SJCRH30 (cell line): Measurements from ENCODE around the gene SATB2. TPM values are rescaled to one million over a fixed set of nuclear protein-coding genes. Genes with fewer than 3 reads are reported as not detected.
A peak's percentile ranks its signal among the peaks of the same experiment; 100 is the strongest.

Experiments
- DNase-seq, 2 experiments: peaks; one replicate each; pipeline ENCODE4 v3.0.0-alpha.2; 2015 to 2020
- H3K27ac ChIP-seq: fragments of 250-450 bp; sonication (Bioruptor Pico); 2 replicates; pipeline ENCODE4 v1.5.1; 2020; ENCODE audit warnings: mild to moderate bottlenecking, moderate library complexity
- H3K27me3 ChIP-seq: fragments of 250-450 bp; sonication (Bioruptor Pico); 2 replicates; pipeline ENCODE4 v1.5.1; 2020; ENCODE audit warnings: mild to moderate bottlenecking, moderate library complexity
- H3K36me3 ChIP-seq: fragments of 250-450 bp; sonication (Bioruptor Pico); 2 replicates; pipeline ENCODE4 v1.5.1; 2020; ENCODE audit warnings: mild to moderate bottlenecking, moderate library complexity
- H3K4me1 ChIP-seq: fragments of 250-450 bp; sonication (Bioruptor Pico); 2 replicates; pipeline ENCODE4 v1.5.1; 2020; ENCODE audit warnings: mild to moderate bottlenecking, moderate library complexity
- H3K4me3 ChIP-seq: fragments of 250-450 bp; sonication (Bioruptor Pico); 2 replicates; pipeline ENCODE4 v1.5.1; 2020; ENCODE audit warnings: mild to moderate bottlenecking, moderate library complexity
- H3K9me3 ChIP-seq: fragments of 250-450 bp; sonication (Bioruptor Pico); replicated peaks from 2 replicates; pipeline ENCODE4 v1.5.1; 2020; ENCODE audit warnings: mild to moderate bottlenecking, moderate library complexity
- total RNA-seq: library from RNA; depleted of rRNA; stranded (reverse); fragments of >200 nt; shearing (Covaris generic); gene quantifications from 2 replicates; pipeline ENCODE4 v1.2.3, GENCODE V29; 2014; rRNA removed

Gene SATB2
- 13.3 and 14.8 TPM in 2 replicates for total RNA-seq

DNA sequence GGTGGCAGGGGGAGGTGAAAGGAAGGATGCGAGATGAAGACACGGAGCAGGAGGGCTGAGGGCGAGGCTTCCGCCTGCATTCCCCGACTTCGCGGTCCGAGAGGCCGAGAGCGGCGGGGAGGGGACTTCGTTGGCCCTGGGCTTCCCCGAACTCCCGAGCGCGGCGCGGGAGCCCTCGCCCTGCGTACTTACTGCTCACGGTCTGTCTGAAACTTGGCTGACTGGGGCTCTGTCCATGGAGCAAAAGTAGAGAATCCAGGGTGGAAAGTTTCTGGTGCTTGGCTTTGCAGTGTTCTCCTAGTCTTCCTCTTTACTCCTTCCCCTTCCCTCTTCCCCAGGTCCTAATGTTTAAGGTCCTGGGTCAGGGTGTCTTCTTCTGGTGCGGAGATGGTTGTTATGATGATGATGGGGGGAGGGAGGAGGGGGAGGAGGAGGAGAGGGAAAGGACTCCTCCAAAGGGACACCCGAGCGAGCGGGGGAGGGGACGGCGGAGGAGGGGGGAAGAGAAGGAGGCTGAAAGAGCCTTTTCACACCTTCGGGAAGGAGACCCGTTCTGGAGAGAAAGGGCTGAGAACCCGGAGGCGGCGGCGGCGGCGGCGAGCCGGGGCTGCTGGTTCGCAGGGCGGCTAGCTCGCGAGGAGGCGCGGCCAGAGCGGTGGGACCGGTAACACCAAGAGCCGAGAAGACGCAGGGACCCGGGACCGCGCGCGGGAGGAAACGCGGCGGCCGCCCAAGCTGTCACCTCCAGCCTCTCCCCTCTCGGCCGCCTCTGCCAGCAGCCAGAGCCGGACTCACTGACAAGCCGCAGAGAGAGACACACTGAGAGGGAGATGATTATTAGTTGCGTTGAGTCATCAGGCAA is at the start of gene SATB2:
Gene SATB2, minus strand, starts transcription at position 793 of the 862 bp plus-strand sequence. CDS start 1,902 bp downstream, outside the sequence.
- no peaks in the 10 kb centered on the region for H3K36me3 ChIP-seq
- peak within 1 kb of the TSS; percentile 82 for H3K27ac ChIP-seq
- peak; percentile 58 to 70 for DNase-seq
- H3K4me3 ChIP-seq = peak within 1 kb of the TSS; percentile 88
- H3K27me3 ChIP-seq = no peaks in the 10 kb centered on the region
- peaks cover 4% of the 10 kb centered on the region; the same call in 1 of the 2 replicates for H3K4me1 ChIP-seq
- H3K9me3 ChIP-seq = no peaks in the 10 kb centered on the region

DNA sequence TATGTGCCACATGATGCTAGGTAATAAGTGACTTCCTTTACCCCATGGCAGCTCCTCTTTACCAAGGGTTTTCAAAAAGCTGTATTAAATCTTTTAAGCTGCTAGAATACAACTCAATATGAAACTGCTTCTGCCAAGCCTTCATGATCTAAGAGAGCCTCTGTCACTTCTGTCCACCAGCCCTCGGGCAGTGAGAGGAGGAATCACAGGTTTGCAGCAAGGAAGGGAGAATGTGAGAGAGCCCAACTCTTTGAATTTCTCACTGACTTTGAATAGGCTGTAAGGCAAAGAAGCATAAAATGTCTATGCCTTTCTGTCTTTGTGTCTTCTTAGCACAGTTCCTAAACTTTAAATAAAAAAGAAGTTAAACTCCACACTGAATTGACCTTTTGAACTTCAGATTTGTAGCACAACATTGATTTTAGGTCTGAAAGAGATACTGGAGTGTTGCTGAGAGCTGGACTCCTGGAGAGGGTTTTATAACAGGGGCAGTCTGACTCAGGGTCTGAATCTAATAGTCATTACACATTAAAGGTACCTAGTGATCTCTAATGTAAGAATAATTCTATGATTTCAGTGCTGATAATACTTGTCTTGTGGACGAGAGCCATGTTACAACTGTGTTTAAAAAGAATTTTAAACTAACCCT is 48.1 kb upstream of the SATB2 start:
- no peaks in the 10 kb centered on the region for H3K4me1 ChIP-seq
- no peak for DNase-seq
- no peak overlapping the region for H3K4me3 ChIP-seq
- H3K27ac ChIP-seq = no peak overlapping the region
- no peaks in the 10 kb centered on the region for H3K36me3 ChIP-seq
- 0 out of 2 replicates have a peak, but pooled peaks cover 2% of the 10 kb centered on the region for H3K27me3 ChIP-seq
- no peaks in the 10 kb centered on the region for H3K9me3 ChIP-seq

DNA sequence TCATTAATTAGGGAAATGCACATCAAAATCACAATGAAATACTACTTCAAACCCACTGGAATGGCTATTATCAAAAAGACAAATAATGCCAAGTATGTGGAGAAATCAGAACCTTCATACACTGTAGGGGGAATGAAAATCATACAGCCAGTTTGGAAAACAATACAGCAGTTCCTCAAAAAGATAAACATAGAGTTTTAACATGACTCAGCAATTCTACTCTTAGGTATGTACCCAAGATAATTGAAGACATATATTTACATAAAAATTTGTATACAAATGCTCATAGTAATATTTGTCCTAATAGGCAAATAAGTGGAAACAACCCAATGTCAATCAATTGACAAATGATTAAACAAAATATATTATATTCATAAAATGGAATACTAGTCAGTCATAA is 45.4 kb upstream of the SATB2 start:
- no peaks in the 10 kb centered on the region for H3K36me3 ChIP-seq
- no peak overlapping the region for H3K27ac ChIP-seq
- no peaks in the 10 kb centered on the region for H3K4me1 ChIP-seq
- H3K27me3 ChIP-seq = 0 out of 2 replicates have a peak, but pooled peaks cover 3% of the 10 kb centered on the region
- H3K4me3 ChIP-seq = no peak overlapping the region
- DNase-seq = no peak
- H3K9me3 ChIP-seq = no peaks in the 10 kb centered on the region

DNA sequence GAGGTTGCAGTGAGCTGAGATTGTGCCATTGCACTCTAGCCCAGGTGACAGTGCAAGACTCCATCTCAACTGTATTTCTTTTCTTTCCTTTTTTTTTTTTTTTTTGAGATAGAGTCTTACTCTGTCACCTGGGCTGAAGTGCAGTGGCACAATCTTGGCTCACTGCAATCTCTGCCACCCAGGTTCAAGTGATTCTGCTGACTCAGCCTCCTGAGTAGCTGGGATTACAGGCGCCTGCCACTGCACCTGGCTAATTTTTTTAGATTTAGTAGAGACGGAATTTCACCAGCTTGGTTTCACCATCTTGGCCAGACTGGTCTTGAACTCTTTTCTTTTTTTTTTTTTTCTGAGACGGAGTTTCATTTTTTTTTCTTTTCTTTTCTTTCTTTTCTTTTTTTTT is 41.3 kb upstream of the SATB2 start:
- no peak for DNase-seq

DNA sequence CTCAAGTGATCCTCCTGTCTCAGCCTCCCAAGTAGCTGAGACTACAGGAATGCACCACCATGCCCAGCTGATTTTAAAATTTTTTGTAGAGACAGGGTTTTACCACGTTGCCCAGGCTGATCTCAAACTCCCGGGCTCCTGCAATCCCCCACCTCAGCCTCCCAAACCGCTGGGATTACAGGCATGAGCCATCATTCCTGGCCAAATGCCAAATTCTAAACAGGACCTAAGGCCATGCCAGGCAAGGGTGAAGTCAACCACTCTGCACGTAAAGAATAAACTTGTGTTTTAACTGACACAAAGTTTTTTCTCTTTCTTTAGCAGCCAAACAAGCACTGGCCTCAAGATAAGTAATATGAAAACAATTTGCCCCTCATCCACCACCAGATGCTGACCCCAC is 37.4 kb upstream of the SATB2 start:
- Histone ChIP-seq H3K4me1 (peaks cover 4% of the 10 kb centered on the region; the same call in 1 of the 2 replicates), H3K9me3 (no peaks in the 10 kb centered on the region), H3K4me3 (no peak overlapping the region), H3K27ac (no peak overlapping the region), H3K36me3 (no peaks in the 10 kb centered on the region), H3K27me3 (no peaks in the 10 kb centered on the region)
- DNase-seq = peak; percentile 10 to 50

More for the DNA sequence above, 41.3 kb upstream of the SATB2 start:
- no peaks in the 10 kb centered on the region for H3K36me3 ChIP-seq
- no peaks in the 10 kb centered on the region for H3K4me1 ChIP-seq
- H3K9me3 ChIP-seq = no peaks in the 10 kb centered on the region
- H3K27me3 ChIP-seq = 0 out of 2 replicates have a peak, but pooled peaks cover 3% of the 10 kb centered on the region
- no peak overlapping the region for H3K4me3 ChIP-seq
- no peak overlapping the region for H3K27ac ChIP-seq

DNA sequence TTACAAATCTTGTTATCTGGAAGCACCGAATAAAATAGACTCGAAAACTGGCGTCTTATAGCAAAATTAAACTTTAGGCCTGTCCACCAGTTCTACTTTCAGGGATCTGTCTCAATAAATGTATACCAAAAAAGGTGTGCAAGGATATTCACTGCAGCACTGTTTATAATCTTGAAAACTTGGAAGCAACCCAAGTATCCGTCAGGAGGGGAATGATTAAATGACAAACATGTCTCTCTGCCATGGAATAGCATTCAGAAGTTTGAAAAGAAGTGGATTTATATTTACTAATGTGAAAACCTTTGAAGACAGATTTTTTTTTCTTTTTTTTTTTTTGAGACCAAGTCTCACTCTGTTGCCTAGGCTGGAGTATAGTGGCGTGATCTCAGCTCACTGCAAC is 32.3 kb upstream of the SATB2 start:
- no peak overlapping the region for H3K27ac ChIP-seq
- no peaks in the 10 kb centered on the region for H3K9me3 ChIP-seq
- DNase-seq = no peak
- no peaks in the 10 kb centered on the region for H3K27me3 ChIP-seq
- H3K4me3 ChIP-seq = no peak overlapping the region
- no peaks in the 10 kb centered on the region for H3K36me3 ChIP-seq
- H3K4me1 ChIP-seq = peaks cover 4% of the 10 kb centered on the region; the same call in 1 of the 2 replicates

DNA sequence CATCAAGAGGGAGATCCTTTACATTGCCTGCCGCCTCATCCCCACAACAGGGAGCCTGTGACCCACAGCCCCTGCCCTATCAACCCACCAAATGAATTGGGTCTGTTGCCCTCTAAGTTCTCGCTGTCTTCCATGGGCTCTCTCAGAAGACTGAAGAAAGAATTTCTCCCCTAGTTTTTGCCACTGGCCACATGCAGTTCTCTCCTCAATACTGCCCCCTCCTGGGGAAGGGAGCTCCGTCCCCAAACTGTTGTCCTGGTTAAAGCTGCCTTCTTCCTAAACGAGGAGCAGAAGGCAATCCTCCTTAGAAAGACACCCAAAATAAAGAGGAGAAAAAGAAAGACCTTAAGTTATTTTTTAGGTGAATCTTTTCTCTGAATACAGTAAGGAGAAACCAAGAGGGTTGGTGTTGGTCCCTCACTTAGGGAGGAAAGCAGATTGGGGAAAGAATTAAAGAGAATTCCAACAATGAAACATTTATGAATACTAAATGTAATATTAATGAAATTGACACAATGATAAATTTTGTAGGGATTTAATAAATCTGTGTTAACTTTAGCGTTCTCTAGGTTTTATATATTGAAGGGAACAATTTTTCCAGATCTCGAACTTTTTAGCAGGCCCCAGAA is 31.1 kb upstream of the SATB2 start:
- H3K27ac ChIP-seq = no peak overlapping the region
- H3K4me3 ChIP-seq = no peak overlapping the region
- peak; percentile 55 to 85 for DNase-seq
- no peaks in the 10 kb centered on the region for H3K9me3 ChIP-seq
- H3K4me1 ChIP-seq = peaks cover 4% of the 10 kb centered on the region; the same call in 1 of the 2 replicates
- no peaks in the 10 kb centered on the region for H3K27me3 ChIP-seq
- no peaks in the 10 kb centered on the region for H3K36me3 ChIP-seq

DNA sequence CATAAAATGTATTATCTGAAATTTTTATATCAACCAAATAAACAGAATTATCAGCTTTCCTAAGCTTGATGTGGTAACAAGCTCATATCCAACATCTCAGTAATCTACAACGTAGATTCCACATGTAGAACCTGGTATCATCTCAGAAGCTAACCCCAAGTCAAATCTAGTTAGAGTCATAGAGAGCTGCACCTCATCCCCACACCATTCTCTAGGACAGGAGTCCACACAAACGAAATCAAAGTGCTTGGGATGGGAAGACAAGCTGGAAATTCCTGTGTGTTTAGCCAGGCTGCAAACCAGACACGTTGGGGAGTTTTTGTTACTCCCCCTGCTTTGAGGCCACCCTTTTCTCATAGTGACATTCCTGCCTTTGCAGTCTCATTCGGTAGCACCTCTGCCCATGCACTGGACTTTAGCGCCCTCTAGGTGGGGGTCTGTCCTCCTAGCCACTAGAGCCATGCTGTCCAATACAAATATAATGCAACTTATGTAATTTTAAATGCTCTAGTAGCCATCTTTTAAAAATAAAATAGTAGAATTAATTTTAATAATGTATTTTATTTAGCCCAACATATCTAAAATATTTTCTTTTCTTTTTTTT is 28.1 kb upstream of the SATB2 start:
- DNase-seq = peak; percentile 78 to 86
- Histone ChIP-seq H3K4me3 (no peak overlapping the region), H3K9me3 (no peaks in the 10 kb centered on the region), H3K27me3 (no peaks in the 10 kb centered on the region), H3K27ac (no peak overlapping the region), H3K4me1 (no peaks in the 10 kb centered on the region), H3K36me3 (no peaks in the 10 kb centered on the region)

DNA sequence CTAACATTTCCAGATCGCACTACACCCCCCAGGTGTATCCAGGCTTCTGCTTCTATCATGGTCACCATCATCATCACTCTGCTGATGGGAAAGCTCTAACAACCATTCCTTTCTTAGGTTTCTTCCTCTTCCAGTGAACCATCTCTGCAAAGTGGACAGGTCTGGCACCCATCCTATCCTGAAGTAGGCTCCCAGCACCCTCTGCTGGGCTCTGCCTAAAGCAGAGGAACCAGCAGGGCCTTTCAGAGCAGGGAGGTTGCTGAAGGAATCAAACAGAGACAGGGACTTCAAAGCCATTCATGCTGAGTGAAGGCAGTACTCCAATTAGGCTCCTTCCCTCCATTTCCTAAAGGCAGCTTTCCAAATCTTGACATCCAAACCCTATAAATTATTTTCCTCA is 27.2 kb upstream of the SATB2 start:
- Histone ChIP-seq H3K27me3 (no peaks in the 10 kb centered on the region), H3K27ac (no peak overlapping the region), H3K4me3 (no peak overlapping the region), H3K4me1 (no peaks in the 10 kb centered on the region), H3K36me3 (no peaks in the 10 kb centered on the region), H3K9me3 (no peaks in the 10 kb centered on the region)
- DNase-seq = peak; percentile 54 to 69

DNA sequence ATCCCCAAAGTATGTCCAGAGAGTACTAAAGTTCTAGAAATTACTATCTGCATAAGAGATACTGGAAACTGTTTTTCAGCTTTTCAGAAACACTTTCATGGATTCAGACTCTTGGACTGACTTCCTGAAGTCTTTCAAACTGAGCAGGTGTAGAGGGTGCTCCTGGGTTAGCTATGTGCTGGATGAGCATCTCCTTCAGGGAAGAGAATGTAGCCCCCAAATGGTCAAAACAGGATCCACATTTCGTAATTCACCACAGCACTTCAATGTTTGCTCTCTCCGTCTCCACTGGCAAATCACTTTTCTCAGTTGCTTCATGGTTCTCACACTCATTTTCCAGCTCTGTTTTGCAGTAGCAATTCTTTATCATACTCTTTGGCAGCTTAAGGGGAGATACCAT is 23.2 kb upstream of the SATB2 start:
- DNase-seq = no peak

DNA sequence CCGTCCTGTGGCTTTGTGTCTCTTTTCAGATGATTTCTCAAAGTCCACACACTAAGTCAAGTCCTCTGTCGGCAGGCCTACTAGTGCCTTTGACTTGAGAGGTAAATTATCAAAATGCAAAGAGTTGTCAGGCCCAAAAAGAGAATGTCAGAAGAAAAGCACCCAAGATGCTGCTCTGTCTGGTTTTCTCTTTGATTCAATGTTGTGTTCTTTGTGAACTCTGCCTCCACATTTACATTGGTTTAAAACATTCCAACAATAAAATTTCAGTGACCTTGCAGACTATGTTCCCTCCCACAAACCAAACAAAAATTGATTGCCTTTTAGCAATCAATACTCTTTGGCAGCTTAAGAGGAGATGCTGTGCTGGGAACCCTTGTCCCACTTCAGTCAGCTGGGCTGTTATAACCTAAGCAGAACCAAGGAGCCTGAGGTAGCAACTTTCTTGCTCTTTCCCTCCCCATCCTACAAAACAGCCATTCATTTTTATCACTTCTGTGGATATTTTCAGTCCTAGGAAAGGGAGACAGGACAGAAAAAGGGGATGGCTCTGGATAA is 19.6 kb upstream of the SATB2 start:
- no peak overlapping the region for H3K27ac ChIP-seq
- H3K27me3 ChIP-seq = no peaks in the 10 kb centered on the region
- no peaks in the 10 kb centered on the region for H3K36me3 ChIP-seq
- no peaks in the 10 kb centered on the region for H3K9me3 ChIP-seq
- no peaks in the 10 kb centered on the region for H3K4me1 ChIP-seq
- H3K4me3 ChIP-seq = no peak overlapping the region
- DNase-seq = no peak

More for the DNA sequence above, 23.2 kb upstream of the SATB2 start:
- Histone ChIP-seq H3K36me3 (no peaks in the 10 kb centered on the region), H3K27me3 (no peaks in the 10 kb centered on the region), H3K9me3 (no peaks in the 10 kb centered on the region), H3K27ac (no peak overlapping the region), H3K4me3 (no peak overlapping the region), H3K4me1 (no peaks in the 10 kb centered on the region)

DNA sequence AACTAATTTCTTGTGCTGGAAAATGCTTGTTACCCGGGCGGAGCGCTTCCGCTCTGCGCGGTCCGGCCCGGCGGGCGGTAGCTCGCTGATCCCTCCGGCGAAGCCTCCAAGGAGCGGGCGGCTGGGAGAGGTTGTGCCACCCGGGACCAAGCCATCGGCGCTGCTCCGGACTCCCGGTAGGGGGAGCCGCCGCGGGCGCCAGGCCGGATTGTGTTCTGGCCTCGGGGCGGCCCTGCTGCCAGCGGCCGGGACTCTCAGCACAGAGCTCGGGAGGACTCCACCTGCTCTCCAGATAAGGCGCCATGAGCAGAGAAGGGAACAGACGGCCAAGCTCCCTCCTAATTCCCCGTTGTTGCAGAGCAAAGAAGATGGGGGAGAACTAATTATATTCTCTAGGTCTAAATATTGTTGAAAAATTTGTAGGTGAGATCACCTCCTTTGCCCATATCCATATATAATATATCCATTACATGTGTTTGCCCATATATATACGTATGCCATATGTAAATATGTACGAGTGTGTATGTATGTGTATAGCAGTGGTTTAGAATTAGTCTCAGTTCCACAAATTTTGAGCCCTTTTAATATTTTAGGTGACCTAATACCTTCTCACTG is 13.8 kb upstream of the SATB2 start:
- Histone ChIP-seq H3K36me3 (no peaks in the 10 kb centered on the region), H3K27ac (no peak overlapping the region), H3K9me3 (no peaks in the 10 kb centered on the region), H3K27me3 (no peaks in the 10 kb centered on the region), H3K4me1 (no peaks in the 10 kb centered on the region), H3K4me3 (no peak overlapping the region)
- no peak for DNase-seq

DNA sequence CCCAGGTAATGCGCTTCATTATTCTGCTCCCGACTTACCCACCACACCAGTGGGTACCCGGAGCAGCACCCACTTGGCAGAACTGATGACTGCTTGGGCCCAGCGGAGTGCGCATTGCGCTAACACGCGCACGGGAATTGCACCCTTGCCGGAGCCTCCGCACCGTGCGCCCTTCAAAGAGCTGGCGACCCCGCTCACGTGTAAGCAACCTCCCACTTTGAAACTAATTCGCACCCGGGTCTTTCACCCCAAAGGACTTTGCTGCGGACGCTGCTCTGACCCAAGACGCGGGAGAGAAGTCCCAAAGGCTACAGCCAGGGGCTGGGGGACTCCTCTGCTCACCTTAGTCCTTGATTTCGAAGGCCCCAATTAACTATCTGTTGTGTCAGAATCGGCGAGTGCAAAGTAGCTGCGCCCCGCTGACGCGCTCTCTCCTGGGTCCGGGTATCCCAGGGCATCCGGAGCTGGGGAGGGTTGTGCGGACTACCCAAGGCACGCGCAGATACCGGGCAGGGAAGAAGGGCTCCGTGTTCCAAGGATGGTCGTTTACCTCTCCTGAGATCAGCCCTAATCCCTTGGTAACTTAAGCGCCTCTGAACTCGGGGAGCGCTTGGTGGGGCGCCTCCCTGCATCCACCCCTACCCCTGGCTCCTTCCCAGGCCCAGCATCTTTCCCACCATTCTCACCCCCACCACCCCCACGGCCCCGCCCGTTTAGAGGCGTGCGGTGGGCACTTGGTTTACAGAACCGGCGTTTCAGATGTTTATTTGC is 13.1 kb upstream of the SATB2 start:
- H3K4me3 ChIP-seq = no peak overlapping the region
- no peaks in the 10 kb centered on the region for H3K27me3 ChIP-seq

More for the DNA sequence above, 13.1 kb upstream of the SATB2 start:
- no peaks in the 10 kb centered on the region for H3K4me1 ChIP-seq
- DNase-seq = no peak
- no peak overlapping the region for H3K27ac ChIP-seq
- H3K9me3 ChIP-seq = no peaks in the 10 kb centered on the region
- H3K36me3 ChIP-seq = no peaks in the 10 kb centered on the region
